GM18508 (cell line): Measurements from ENCODE around the gene NEAT1.
"Not testable (repeated sequence)": the region's sequence is repeated elsewhere in the genome, so short reads cannot be mapped to it uniquely, and the experiment has no call there.

Experiments used
- ATAC-seq: cut with Tn5 transposase; IDR thresholded peaks from one replicate; pipeline ENCODE4 v1.9.1; 2021; ENCODE audit warnings: moderate number of reproducible peaks; ENCODE audit not compliant: insufficient read depth, unreplicated experiment

NEAT1 gene

GRCh38 chr11:65403607-65404121 lies 18.9 kb upstream of the NEAT1 start:
- no peak for ATAC-seq

GRCh38 chr11:65404210-65404609 lies 18.4 kb upstream of the NEAT1 start:
- ATAC-seq = no peak

GRCh38 chr11:65404638-65405339 lies 17.8 kb upstream of the NEAT1 start:
- no peak for ATAC-seq

- ATAC-seq = no peak
These were observed 11.5 kb upstream of the NEAT1 start for GRCh38 chr11:65410936-65411680.

GRCh38 chr11:65411681-65412070 lies 10.9 kb upstream of the NEAT1 start:
- no peak for ATAC-seq

- no peak for ATAC-seq
These were observed 10.1 kb upstream of the NEAT1 start for GRCh38 chr11:65412271-65413076.

- ATAC-seq = not testable (repeated sequence)
These were observed 9.4 kb upstream of the NEAT1 start for GRCh38 chr11:65413077-65413664.

GRCh38 chr11:65414776-65415498 lies 7.7 kb upstream of the NEAT1 start:
- no peak for ATAC-seq

GRCh38 chr11:65415499-65416340 lies 6.9 kb upstream of the NEAT1 start:
- no peak for ATAC-seq

- no peak for ATAC-seq
These were observed 6.2 kb upstream of the NEAT1 start for GRCh38 chr11:65416341-65416824.

- ATAC-seq = no peak
These were observed 5.5 kb upstream of the NEAT1 start for GRCh38 chr11:65416841-65417701.

- ATAC-seq = no peak
These were observed 4.7 kb upstream of the NEAT1 start for GRCh38 chr11:65417702-65418430.

- no peak for ATAC-seq
These were observed 4.2 kb upstream of the NEAT1 start for GRCh38 chr11:65418431-65418680.

- ATAC-seq = peak; percentile 20
These were observed 3.7 kb upstream of the NEAT1 start for GRCh38 chr11:65418681-65419459.

GRCh38 chr11:65419460-65419771 lies 3.2 kb upstream of the NEAT1 start:
- ATAC-seq = no peak

- no peak for ATAC-seq
These were observed 2.7 kb upstream of the NEAT1 start for GRCh38 chr11:65419772-65420481.
